HL-60 (cell line): ENCODE measurements around the gene TENM4.

Experiments used
- DNase-seq, 2 experiments: peaks; one replicate each; pipeline ENCODE4 v3.0.0-alpha.2; 2010 to 2020; ENCODE audit warnings: low read depth in 1 of 2, low spot score in 1 of 2
- H3K27ac ChIP-seq: fragments of 250-450 bp; sonication (Bioruptor Pico); replicated peaks from 2 replicates; pipeline ENCODE4 v1.5.1; 2020; ENCODE audit warnings: mild to moderate bottlenecking, moderate library complexity
- H3K27me3 ChIP-seq: fragments of 250-450 bp; sonication (Bioruptor Pico); 2 replicates; pipeline ENCODE4 v1.5.1; 2021; ENCODE audit warnings: mild to moderate bottlenecking, moderate library complexity; ENCODE audit not compliant: insufficient read depth, poor library complexity, severe bottlenecking
- H3K4me3 ChIP-seq: replicated peaks from 2 replicates; pipeline ENCODE4 v1.5.1; 2011; ENCODE audit warnings: mild to moderate bottlenecking, control low read depth, low read length; ENCODE audit not compliant: insufficient read depth
- CTCF ChIP-seq: IDR thresholded peaks from one replicate; pipeline ENCODE4 v1.5.1; 2011; ENCODE audit warnings: low read length, control low read depth, inconsistent platforms; ENCODE audit not compliant: insufficient read depth
- GABPA ChIP-seq: IDR thresholded peaks from 2 replicates; pipeline ENCODE4 v1.6.1; 2012; ENCODE audit warnings: low read depth
- POLR2AphosphoS5 ChIP-seq: IDR thresholded peaks from 2 replicates; pipeline ENCODE4 v1.6.1; 2012; ENCODE audit warnings: low read depth
- REST ChIP-seq: IDR thresholded peaks from 2 replicates; pipeline ENCODE4 v1.6.1; 2012; ENCODE audit warnings: low read depth; ENCODE audit not compliant: insufficient replicate concordance
- SPI1 ChIP-seq: IDR thresholded peaks from 2 replicates; pipeline ENCODE4 v1.6.1; 2012; ENCODE audit warnings: low read depth, mild to moderate bottlenecking, borderline replicate concordance

The TENM4 gene

DNA sequence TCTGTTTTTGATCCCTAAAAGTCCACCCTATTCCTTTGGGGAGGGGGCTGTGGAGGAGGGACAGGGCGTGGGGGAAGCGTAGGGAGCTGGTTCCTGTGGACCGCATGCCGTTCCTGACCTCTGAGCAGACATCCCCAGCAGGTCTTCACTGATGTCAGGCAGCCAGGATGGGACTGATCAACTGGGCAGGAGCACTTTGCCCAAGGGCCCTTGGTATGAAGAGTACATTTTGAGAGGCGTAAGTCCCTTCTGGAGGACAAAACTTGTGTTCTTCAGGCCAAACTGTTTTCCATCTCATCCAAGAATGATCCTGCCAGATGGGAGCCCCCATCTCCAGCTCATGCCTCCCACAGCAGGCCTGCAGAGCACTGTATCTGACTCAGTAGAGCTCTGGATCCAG, 785.3 kb downstream of the TENM4 start:
- TF ChIP-seq GABPA (no peak), POLR2AphosphoS5 (no peak), REST (no peak), CTCF (no peak), SPI1 (no peak)
- Histone ChIP-seq H3K27ac (no peak overlapping the region), H3K27me3 (no peaks in the 10 kb centered on the region), H3K4me3 (no peak overlapping the region)
- DNase-seq: no peak

GRCh38 chr11:78654866-78655265, 786.0 kb downstream of the TENM4 start:
- Histone ChIP-seq H3K4me3 (no peak overlapping the region), H3K27me3 (no peaks in the 10 kb centered on the region), H3K27ac (no peak overlapping the region)
- TF ChIP-seq POLR2AphosphoS5 (no peak), SPI1 (no peak), REST (no peak), CTCF (no peak), GABPA (no peak)
- DNase-seq: no peak

- H3K4me3 ChIP-seq: no peak overlapping the region
- no peak overlapping the region for H3K27ac ChIP-seq
- no peak for DNase-seq
- no peaks in the 10 kb centered on the region for H3K27me3 ChIP-seq
- TF ChIP-seq CTCF (no peak), GABPA (no peak), SPI1 (no peak), REST (no peak), POLR2AphosphoS5 (no peak)
Observed at GRCh38 chr11:78654071-78654470, 786.8 kb downstream of the TENM4 start.
